ENCODE data around the gene NCAPG2.

DNA sequence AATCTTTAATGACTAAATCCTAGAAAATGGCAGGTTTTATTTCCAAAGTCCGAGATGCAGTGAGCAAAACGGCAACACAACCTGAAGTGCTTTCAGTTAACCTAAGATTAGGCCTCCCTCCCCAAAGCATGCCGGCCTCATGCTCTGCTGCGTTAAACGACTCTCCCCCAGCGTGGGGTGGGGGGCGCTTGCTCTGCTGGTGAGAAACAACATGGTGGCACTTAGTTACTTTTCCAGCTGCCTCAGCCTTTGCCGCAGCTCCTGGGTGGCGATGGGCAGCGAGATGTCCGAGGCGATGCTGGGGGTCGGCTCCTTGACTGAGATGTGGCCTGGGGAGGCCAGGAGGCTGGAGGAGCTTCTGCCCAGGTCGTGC is 36.7 kb upstream of the NCAPG2 start:
- TF ChIP-seq FOXA1 (IDR thresholded peaks at IDR 0.05) (no peak), FOXA1 (CRISPR knock-in tag; IDR thresholded peaks at IDR 0.05) (no peak), CTCF (CRISPR knock-in tag; IDR thresholded peaks at IDR 0.05) (no peak), BCL6 (CRISPR knock-in tag; IDR thresholded peaks at IDR 0.05) (no peak), POLR2A (IDR thresholded peaks at IDR 0.05; ENCODE audit: insufficient read depth in 1 of 2, low read depth in 2 of 2, low read length in 2 of 2) (no peak), ATF2 (CRISPR knock-in tag; IDR thresholded peaks at IDR 0.05) (no peak), RNF219 (CRISPR knock-in tag; IDR thresholded peaks at IDR 0.05) (no peak), ZNF530 (CRISPR knock-in tag; IDR thresholded peaks at IDR 0.05; ENCODE audit: low read depth) (no peak), NCOA1 (CRISPR knock-in tag; IDR thresholded peaks at IDR 0.05) (no peak), ZNF510 (CRISPR knock-in tag; IDR thresholded peaks at IDR 0.05; ENCODE audit: low read depth) (no peak), AHR (CRISPR knock-in tag; IDR thresholded peaks at IDR 0.05) (no peak), ZNF703 (CRISPR knock-in tag; IDR thresholded peaks at IDR 0.05; ENCODE audit: borderline replicate concordance) (no peak)

Data from HepG2 (cell line).